ENCODE results near the gene ACOT7. TPM values are rescaled to one million over a fixed set of nuclear protein-coding genes. Genes with fewer than 3 reads are reported as not detected.
"Not testable (repeated sequence)": the region's sequence is repeated elsewhere in the genome, so short reads cannot be mapped to it uniquely, and the experiment has no call there.

ACOT7 gene
- total and polyA plus RNA-seq, 10 donors = 10.6 to 31.5 (median 20.3) TPM

- H3K27ac ChIP-seq = no peak overlapping the region
- H3K9me3 ChIP-seq = peaks cover 0 to 7% (median 0%) of the 10 kb centered on the region in 8 donors
- intact Hi-C loops (cut with DNase I; ENCODE audit: low total_unique reads) = no loop called here
- H3K4me3 ChIP-seq = no peak overlapping the region
- H3K27me3 ChIP-seq (replicated peaks in 1 of 7) = no peaks in the 10 kb centered on the region
- DNase-seq = no peak
- H3K4me1 ChIP-seq = no peaks in the 10 kb centered on the region
- TF ChIP-seq POLR2AphosphoS5 (IDR thresholded peaks at IDR 0.05) (no peak), POLR2A (IDR thresholded peaks at IDR 0.05) (no peak), CTCF (IDR thresholded peaks at IDR 0.05 in 8 of 11, conservative IDR thresholded peaks at IDR 0.05 in 3 of 11) (no peak)
- 70 to 86% (median 84%) methylated on average over 10 to 12 of the region's 12 CpGs for WGBS, 5 donors
- H3K36me3 ChIP-seq = no peaks in the 10 kb centered on the region
Measured at GRCh38 chr1:6378096-6378746, 15.3 kb downstream of the ACOT7 start.

- Histone ChIP-seq H3K27me3 (replicated peaks in 1 of 7) (no peaks in the 10 kb centered on the region), H3K9me3 (no peaks in the 10 kb centered on the region), H3K4me3 (no peak overlapping the region), H3K27ac (no peak overlapping the region), H3K4me1 (peaks cover 0 to 5% (median 0%) of the 10 kb centered on the region in 6 donors), H3K36me3 (no peaks in the 10 kb centered on the region)
- 86 to 91% (median 90%) methylated on average over 5 to 8 of the region's 8 CpGs for WGBS, 5 donors
- intact Hi-C loops (cut with DNase I; ENCODE audit: low total_unique reads) = no loop called here
- DNase-seq = no peak
- TF ChIP-seq POLR2A (IDR thresholded peaks at IDR 0.05) (no peak), POLR2AphosphoS5 (IDR thresholded peaks at IDR 0.05) (no peak), CTCF (IDR thresholded peaks at IDR 0.05 in 8 of 11, conservative IDR thresholded peaks at IDR 0.05 in 3 of 11) (no peak)
Measured at GRCh38 chr1:6373961-6374720, 19.4 kb downstream of the ACOT7 start.

- H3K36me3 ChIP-seq; intact Hi-C loops (cut with DNase I; ENCODE audit: low total_unique reads); H3K27me3 ChIP-seq (replicated peaks in 1 of 7); H3K4me1 ChIP-seq; H3K4me3 ChIP-seq; DNase-seq; H3K27ac ChIP-seq: not testable (repeated sequence)
- 89 to 96% (median 92%) methylated on average over 7 of the region's 7 CpGs for WGBS, 5 donors
- H3K9me3 ChIP-seq = peaks cover 0 to 10% (median 2%) of the 10 kb centered on the region in 8 donors
Measured at GRCh38 chr1:6372236-6372635, 21.3 kb downstream of the ACOT7 start.

- Histone ChIP-seq H3K4me3 (no peak overlapping the region), H3K4me1 (peaks cover 0 to 19% (median 0%) of the 10 kb centered on the region in 6 donors), H3K27me3 (replicated peaks in 1 of 7) (no peaks in the 10 kb centered on the region), H3K27ac (no peak overlapping the region), H3K9me3 (peaks cover 0 to 11% (median 2%) of the 10 kb centered on the region in 8 donors), H3K36me3 (no peaks in the 10 kb centered on the region)
- intact Hi-C loops (cut with DNase I; ENCODE audit: low total_unique reads) = no loop called here
- WGBS, 5 donors = 36 to 42% (median 40%) methylated on average over 4 of the region's 4 CpGs
- no peak for DNase-seq
- no peak for TF ChIP-seq CTCF (IDR thresholded peaks at IDR 0.05 in 8 of 11, conservative IDR thresholded peaks at IDR 0.05 in 3 of 11)
Measured at GRCh38 chr1:6370006-6370405, 23.6 kb downstream of the ACOT7 start.
